K562 (cell line): Measurements from ENCODE around the gene COPB2. TPM values are rescaled to one million over a fixed set of nuclear protein-coding genes. Genes with fewer than 3 reads are reported as not detected.

Experiments used
- ATAC-seq: fragments of 200-7000 bp; cut with Tn5 transposase; 3 replicates; pipeline ENCODE4 v1.9.1; 2020; ENCODE audit warnings: moderate library complexity
- BruUV-seq: library from RNA; stranded (reverse); fragments of 400-500 nt; replicated peaks from 2 replicates; lab custom pipeline; 2021; lab: Mats Ljungman, UMichigan
- CTCF ChIA-PET: fragments of 300-600 bp; formaldehyde crosslinking; extraction: SDS; loops from one replicate; lab custom pipeline; 2021; ENCODE audit warnings: low intra/inter-chr PET ratio; lab: Yijun Ruan, JAX
- POLR2A ChIA-PET: fragments of 300-600, 350-650 bp; sonication (Branson Sonifier 250); formaldehyde crosslinking; extraction: SDS; loops from one replicate; lab custom pipeline; 2021; ENCODE audit warnings: antibody characterized with exemption, inconsistent platforms; lab: Yijun Ruan, JAX
- DNase-seq, 4 experiments: peaks; one replicate each; pipeline versions ENCODE4 v3.0.0 to v3.0.0-alpha.2; 2011 to 2018; ENCODE audit warnings: low spot score in 3 of 4, mixed read lengths in 3 of 4; ENCODE audit errors: extremely low read depth in 1 of 4
- FAIRE-seq: peaks from 2 replicates; lab custom pipeline; 2011; peaks lifted over from hg19 to GRCh38; lab: Jason Lieb, UNC
- H2AFZ ChIP-seq: 2 replicates; pipeline ENCODE4 v1.6.0; 2011; ENCODE audit warnings: low read depth, low read length, control low read depth, inconsistent platforms
- H3K27ac ChIP-seq: fragments of 200-600 bp; 3 replicates; pipeline ENCODE4 v1.8.0; 2011; ENCODE audit warnings: low read depth, mild to moderate bottlenecking, control low read depth, inconsistent platforms, low read length, moderate library complexity, mixed read lengths; ENCODE audit errors: extremely low read depth
- H3K27me3 ChIP-seq, 2 experiments: fragments of 300-600 bp in 1 of 2; 2 replicates in 1 of 2; 3 replicates in 1 of 2; pipeline versions ENCODE4 v1.6.0 to v1.8.0; 2011; ENCODE audit warnings: inconsistent platforms in 2 of 2, low read length in 2 of 2, mild to moderate bottlenecking in 1 of 2, mixed read lengths in 1 of 2, moderate library complexity in 1 of 2; ENCODE audit not compliant: control insufficient read depth in 2 of 2, insufficient read depth in 2 of 2
- H3K36me3 ChIP-seq: fragments of 300-600 bp; 3 replicates; pipeline ENCODE4 v1.8.0; 2011; ENCODE audit warnings: mild to moderate bottlenecking, low read length, inconsistent platforms; ENCODE audit not compliant: control insufficient read depth, insufficient read depth
- H3K4me1 ChIP-seq, 2 experiments: fragments of 200-600 bp in 1 of 2; replicated peaks in 1 of 2; 2 replicates in 1 of 2; 3 replicates in 1 of 2; pipeline versions ENCODE4 v1.5.1 to v1.8.0; 2011; ENCODE audit warnings: inconsistent platforms in 2 of 2, low read length in 2 of 2, mild to moderate bottlenecking in 1 of 2, mixed read lengths in 1 of 2, moderate library complexity in 1 of 2; ENCODE audit not compliant: control insufficient read depth in 2 of 2, insufficient read depth in 2 of 2
- H3K4me2 ChIP-seq: 2 replicates; pipeline ENCODE4 v1.6.1; 2011; ENCODE audit warnings: low read length, control low read depth, inconsistent platforms, mixed read lengths; ENCODE audit not compliant: insufficient read depth
- H3K4me3 ChIP-seq: fragments of 200-600 bp; sonication (generic), shearing (Covaris generic); 2 replicates; pipeline ENCODE4 v1.5.1; 2016; ENCODE audit warnings: control low read depth, inconsistent platforms
- H3K79me2 ChIP-seq: fragments of 200-600 bp; 3 replicates; pipeline ENCODE4 v1.8.0; 2011; ENCODE audit warnings: low read length, inconsistent platforms; ENCODE audit not compliant: control insufficient read depth, insufficient read depth
- H3K9ac ChIP-seq, 2 experiments: 2 replicates each; pipeline versions ENCODE4 v1.6.0 to v1.6.1; 2011; ENCODE audit warnings: low read depth in 2 of 2, low read length in 2 of 2, control low read depth in 1 of 2, inconsistent platforms in 1 of 2, mild to moderate bottlenecking in 1 of 2, mixed read lengths in 1 of 2; ENCODE audit not compliant: insufficient read depth in 1 of 2
- H3K9me1 ChIP-seq: one replicate; pipeline ENCODE4 v1.6.0; 2011; ENCODE audit warnings: inconsistent platforms, mild to moderate bottlenecking, low read length, moderate library complexity; ENCODE audit not compliant: control insufficient read depth, insufficient read depth
- H3K9me3 ChIP-seq: replicated peaks from 2 replicates; pipeline ENCODE4 v1.5.1; 2011; ENCODE audit warnings: low read depth, low read length, inconsistent platforms; ENCODE audit not compliant: control insufficient read depth, insufficient read depth
- H4K20me1 ChIP-seq: replicated peaks from 2 replicates; pipeline ENCODE4 v1.6.1; 2011; ENCODE audit warnings: low read length, inconsistent platforms, mixed read lengths; ENCODE audit not compliant: control insufficient read depth, insufficient read depth
- CEBPB ChIP-seq: fragments of 450-650 bp; IDR thresholded peaks from 2 replicates; pipeline ENCODE4 v1.6.1; 2016; ENCODE audit warnings: missing genetic modification characterization, missing compliant biosample characterization
- CEBPG ChIP-seq, 3 experiments: fragments of 200-800 bp in 1 of 3; sonication (Bioruptor generic) in 1 of 3; sonication (generic) in 1 of 3; formaldehyde crosslinking in 1 of 3; IDR thresholded peaks in 2 of 3; conservative IDR thresholded peaks in 1 of 3; 2 replicates each; pipeline versions ENCODE4 v1.6.1 to v1.8.0; 2016 to 2022; ENCODE audit warnings: missing compliant biosample characterization in 2 of 3, missing genetic modification characterization in 2 of 3, mild to moderate bottlenecking in 1 of 3, missing genetic modification reagents in 1 of 3
- CSDE1 ChIP-seq, 2 experiments: fragments of 450-650 bp; IDR thresholded peaks; 2 replicates each; pipeline ENCODE4 v1.6.1; 2016; ENCODE audit warnings: mild to moderate bottlenecking in 1 of 2
- POLR2AphosphoS5 ChIP-seq: IDR thresholded peaks from 2 replicates; pipeline ENCODE4 v1.6.1; 2011; ENCODE audit warnings: mild to moderate bottlenecking, low read depth, low read length, moderate library complexity; ENCODE audit not compliant: control insufficient read depth, insufficient read depth
- POLR3A ChIP-seq: IDR thresholded peaks from 2 replicates; pipeline ENCODE4 v1.6.1; 2011; ENCODE audit warnings: borderline replicate concordance, mild to moderate bottlenecking, moderate library complexity; ENCODE audit not compliant: insufficient read length, insufficient read depth; ENCODE audit errors: extremely low read depth
- SREBF1 ChIP-seq: fragments of 150-350 bp; IDR thresholded peaks from 2 replicates; pipeline ENCODE4 v1.6.1; 2014; ENCODE audit warnings: antibody characterized with exemption, low read depth, low read length, borderline replicate concordance
- SRF ChIP-seq, 2 experiments: fragments of 250-450, 450-650 bp in 1 of 2; sonication (Bioruptor Pico) in 1 of 2; sonication (generic) in 1 of 2; formaldehyde crosslinking; IDR thresholded peaks; 2 replicates each; pipeline versions ENCODE4 v1.5.0 to v1.5.1; 2020 to 2022; ENCODE audit warnings: mild to moderate bottlenecking in 1 of 2, missing genetic modification reagents in 1 of 2
- TRIM25 ChIP-seq: fragments of 450-650 bp; IDR thresholded peaks from 2 replicates; pipeline ENCODE4 v1.7.0; 2016; ENCODE audit warnings: borderline replicate concordance
- ZNF436 ChIP-seq: fragments of 250-450, 450-650 bp; sonication (Bioruptor Pico); formaldehyde crosslinking; IDR thresholded peaks from 2 replicates; pipeline ENCODE4 v1.7.0; 2020; ENCODE audit warnings: mild to moderate bottlenecking
- in situ Hi-C: fragments of 300-500 bp; cut with MboI; formaldehyde crosslinking; loops from 4 replicates; pipeline ENCODE4 v1.15.0; 2018; ENCODE audit warnings: inconsistent platforms, mixed read lengths
- intact Hi-C: fragments of 100-400 bp; cut with micrococcal nuclease; formaldehyde crosslinking; loops from 2 replicates; pipeline ENCODE4 v1.14.2; 2022
- polyA plus RNA-seq, 8 experiments: library from polyadenylated mRNA; depleted of rRNA in 4 of 8; stranded (reverse) in 5 of 8; unstranded in 3 of 8; fragments of >200 nt; fragmentation: Nextera tagmentation in 2 of 8; fragmentation: Illumina TruSeq in 1 of 8; extraction: Ambion mirVana in 2 of 8; extraction: Trizol in 1 of 8; gene quantifications; 2 replicates each; pipeline versions ENCODE4 v1.2.1 to v1.2.3, GENCODE V29; 2011 to 2014; ENCODE audit warnings: inconsistent platforms in 1 of 8, missing spikeins in 1 of 8
- total RNA-seq, 7 experiments: library from RNA; depleted of rRNA in 6 of 7; stranded (reverse); fragments of >200 nt in 6 of 7; fragmentation: Illumina TruSeq in 2 of 7; extraction: Trizol in 2 of 7; gene quantifications; 2 replicates each; pipeline versions ENCODE4 v1.2.1 to v1.2.3, GENCODE V29; 2011 to 2021; ENCODE audit warnings: low replicate concordance in 1 of 7
- TF ChIP-seq, protein P1 (sequence below), 2 experiments: fragments of 450-650 bp in 1 of 2; sonication (generic) in 1 of 2; formaldehyde crosslinking in 1 of 2; IDR thresholded peaks in 1 of 2; conservative IDR thresholded peaks in 1 of 2; 2 replicates each; pipeline versions ENCODE4 v1.6.1 to v1.8.1; 2016 to 2023; ENCODE audit warnings: mild to moderate bottlenecking in 2 of 2, moderate library complexity in 2 of 2, inconsistent platforms in 1 of 2, missing genetic modification reagents in 1 of 2

Gene COPB2
- total and polyA plus RNA-seq, 9 of the 15 experiments (the other 6 are each of a cell fraction or from before 2014, with no cell fraction given): 64.3 to 189 (median 130) TPM

DNA sequence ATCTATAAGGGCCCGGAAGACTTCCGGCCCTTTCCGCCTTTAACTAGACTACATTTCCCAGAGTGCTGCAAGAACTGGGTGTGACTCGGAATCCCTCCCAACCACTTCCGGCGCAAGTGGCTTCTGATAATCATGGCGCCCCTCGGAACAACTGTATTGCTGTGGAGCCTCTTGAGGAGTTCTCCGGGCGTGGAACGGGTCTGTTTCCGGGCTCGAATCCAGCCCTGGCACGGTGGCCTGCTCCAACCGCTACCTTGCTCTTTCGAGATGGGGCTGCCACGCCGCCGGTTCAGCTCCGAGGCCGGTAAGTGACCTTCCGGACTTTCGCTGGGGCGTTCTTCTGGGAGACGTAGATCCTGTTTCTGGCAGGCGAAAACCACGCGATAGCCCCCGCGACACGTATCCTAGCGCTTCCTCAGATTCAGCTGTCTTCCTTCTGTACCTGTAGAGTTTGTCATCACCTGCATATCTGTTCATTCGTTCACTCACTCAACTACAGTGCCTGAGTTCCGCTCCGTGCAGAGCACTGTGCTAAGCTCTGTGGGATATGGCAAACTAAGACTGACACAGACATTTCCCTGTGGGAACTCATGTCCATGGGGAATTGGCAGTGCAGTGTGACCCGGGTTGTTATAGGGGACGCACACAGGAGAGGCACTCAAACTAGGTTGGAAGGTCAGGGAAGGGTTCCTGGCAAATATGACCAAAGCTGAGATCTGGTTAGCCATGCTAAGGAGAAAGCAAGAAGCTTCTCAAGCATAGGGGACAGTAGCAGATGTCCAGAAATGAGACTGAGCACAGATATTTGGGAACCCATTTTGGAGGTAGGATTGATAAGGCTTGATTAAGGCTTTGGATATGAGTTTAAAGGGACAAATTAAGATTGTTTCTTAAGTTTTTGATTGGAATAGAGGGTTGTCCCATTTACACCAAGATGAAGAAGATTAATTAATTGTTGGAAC is 45.3 kb downstream of the COPB2 start, which contains the start of gene MRPS22 (continued):
- peak; percentile 75; the same call in 1 of the 2 replicates for TF ChIP-seq POLR2AphosphoS5

DNA sequence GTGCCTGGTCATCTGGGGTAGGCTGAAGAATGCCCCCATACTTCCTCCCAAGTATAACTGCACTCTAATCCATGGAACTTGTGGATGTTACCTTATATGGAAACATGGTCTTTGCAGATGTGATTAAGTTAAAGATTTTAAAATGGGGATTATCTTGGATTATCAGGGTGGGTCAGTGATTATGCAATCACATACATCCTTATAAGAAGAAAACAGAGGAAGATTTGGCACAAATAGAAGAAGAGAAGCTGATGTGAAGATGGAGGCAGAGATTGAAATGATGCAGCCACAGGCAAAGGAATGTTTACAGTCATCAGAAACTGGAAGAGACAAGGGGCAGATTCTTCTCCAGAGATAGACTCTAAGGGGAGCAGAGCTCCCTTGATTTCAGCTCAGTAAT is 47.4 kb downstream of the COPB2 start:
- no peaks in the 10 kb centered on the region for H3K27me3 ChIP-seq
- H3K79me2 ChIP-seq: peaks cover 43% of the 10 kb centered on the region
- CTCF ChIA-PET: no interaction called here
- FAIRE-seq (no peak), ATAC-seq (no peak), DNase-seq (no peak)
- H4K20me1 ChIP-seq: no peaks in the 10 kb centered on the region
- POLR2A ChIA-PET: interaction anchor here (0.6 to 4.8 kb wide), 3 partner anchors 9 to 993 kb away, joined by 3 to 23 read pairs (median 3); no protein-coding TSS in a partner anchor
- H3K9me3 ChIP-seq: no peaks in the 10 kb centered on the region
- no TSS peak for BruUV-seq
- no peak overlapping the region for H3K27ac ChIP-seq
- H3K9ac ChIP-seq: no peak overlapping the region
- intact Hi-C loops (no loop called here), in situ Hi-C loops (no loop called here)
- no peak overlapping the region for H2AFZ ChIP-seq
- peaks cover 20% of the 10 kb centered on the region for H3K36me3 ChIP-seq
- no peak overlapping the region for H3K4me2 ChIP-seq
- H3K4me1 ChIP-seq: peaks cover 24 to 55% of the 10 kb centered on the region in 2 experiments
- H3K9me1 ChIP-seq: peaks cover 3% of the 10 kb centered on the region
- H3K4me3 ChIP-seq: no peak overlapping the region
- TF ChIP-seq CEBPB (tag) (peak; percentile 70; the same call in 1 of the 2 replicates), ZNF436 (CRISPR knock-in tag) (no peak), TRIM25 (no peak), POLR3A (no peak), SRF (CRISPR knock-in tag; IDR thresholded peaks at IDR 0.05) (peak in 1 of 2 experiments; percentile 38; a peak in 1 of 4 replicates), CSDE1 (IDR thresholded peaks at IDR 0.05) (no peak), SREBF1 (no peak), CEBPG (CRISPR knock-in tag; IDR thresholded peaks at IDR 0.05) (no peak), CEBPG (tag; conservative IDR thresholded peaks at IDR 0.05 in 1 of 2, IDR thresholded peaks at IDR 0.05 in 1 of 2) (peak; percentile 70 to 75)
- TF ChIP-seq, protein P1, sequence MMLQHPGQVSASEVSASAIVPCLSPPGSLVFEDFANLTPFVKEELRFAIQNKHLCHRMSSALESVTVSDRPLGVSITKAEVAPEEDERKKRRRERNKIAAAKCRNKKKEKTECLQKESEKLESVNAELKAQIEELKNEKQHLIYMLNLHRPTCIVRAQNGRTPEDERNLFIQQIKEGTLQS (IDR thresholded peaks at IDR 0.05): 0 out of 2 replicates have a peak, but pooled peaks have one; percentile 21
- TF ChIP-seq, protein P1 (CRISPR knock-in tag; conservative IDR thresholded peaks at IDR 0.05): no peak
